SH-SY5Y (cell line): ENCODE data around the gene KIF3B.

ENCODE experiments used
- GATA2 ChIP-seq: IDR thresholded peaks from 2 replicates; pipeline ENCODE4 v1.6.1; 2011; ENCODE audit warnings: mild to moderate bottlenecking, low read depth, low read length
- GATA3 ChIP-seq: IDR thresholded peaks from 2 replicates; pipeline ENCODE4 v1.6.1; 2011; ENCODE audit warnings: low read depth, mild to moderate bottlenecking, low read length, moderate library complexity

- TF ChIP-seq GATA2: no peak
- no peak for TF ChIP-seq GATA3
These were observed 76.5 kb downstream of the KIF3B start for GRCh38 chr20:32353848-32354496.
